Measurements from ENCODE around the gene TUB.

Gene TUB

DNA sequence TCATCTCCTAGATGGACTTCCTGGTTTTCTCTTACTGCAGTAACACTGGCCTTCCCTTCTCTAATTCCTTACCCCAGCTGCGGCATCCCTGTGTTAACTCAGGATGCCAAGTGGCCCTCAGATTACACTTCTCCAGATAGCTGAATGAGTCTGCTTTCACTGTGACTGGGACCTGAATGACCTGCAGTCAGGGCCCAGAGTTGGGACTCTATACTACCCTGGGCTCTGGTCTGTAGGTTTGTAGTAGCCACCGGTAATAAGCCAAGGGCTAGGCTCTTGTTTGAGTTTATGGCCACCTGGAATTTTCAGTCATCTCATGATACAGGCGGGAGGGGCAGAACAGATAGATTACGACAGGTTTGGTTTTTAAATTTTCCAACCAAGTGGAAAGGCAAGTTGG is 24.1 kb downstream of the TUB start:
- DNase-seq (ENCODE audit: low spot score) = no peak

DNA sequence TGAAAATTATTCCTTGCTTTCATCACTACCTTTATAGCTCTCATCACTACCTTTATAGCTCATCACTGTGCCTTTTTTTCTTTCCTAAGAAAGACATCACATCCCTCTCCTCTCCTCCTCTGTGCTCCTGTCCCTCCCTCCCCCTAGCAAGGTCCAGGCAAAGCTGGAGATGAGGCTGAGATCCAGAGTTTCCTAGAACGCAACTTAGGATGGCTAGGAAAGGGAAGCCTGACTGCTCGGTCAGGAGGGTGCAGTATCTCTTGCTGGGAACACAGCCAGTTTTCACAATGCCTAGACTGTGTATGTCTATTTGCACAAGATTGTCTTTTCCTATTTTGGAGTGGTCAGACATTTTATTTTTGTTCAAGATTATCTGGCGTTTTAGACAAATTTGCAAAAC is 24.7 kb downstream of the TUB start:
- no peak for DNase-seq (ENCODE audit: low spot score)

DNA sequence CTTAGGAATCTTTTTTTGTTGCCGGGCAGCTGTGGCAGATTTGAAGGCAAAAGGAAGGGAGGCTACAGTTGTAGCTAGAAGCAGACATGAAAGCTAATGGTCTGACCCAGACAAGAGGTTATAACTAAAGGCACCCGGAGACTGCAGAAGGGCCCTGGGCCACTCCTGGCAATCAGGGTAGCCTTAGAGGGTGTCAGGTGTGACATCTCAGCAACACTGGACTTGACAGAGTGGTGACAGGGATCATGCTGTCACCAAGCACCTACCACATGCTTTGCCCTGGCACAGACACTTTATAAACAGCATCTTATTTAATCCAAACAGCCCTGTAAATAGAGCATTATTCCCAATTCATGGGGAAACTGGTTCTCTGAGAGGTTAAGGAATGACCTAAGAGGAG is 25.7 kb downstream of the TUB start:
- no peak for DNase-seq (ENCODE audit: low spot score)

DNA sequence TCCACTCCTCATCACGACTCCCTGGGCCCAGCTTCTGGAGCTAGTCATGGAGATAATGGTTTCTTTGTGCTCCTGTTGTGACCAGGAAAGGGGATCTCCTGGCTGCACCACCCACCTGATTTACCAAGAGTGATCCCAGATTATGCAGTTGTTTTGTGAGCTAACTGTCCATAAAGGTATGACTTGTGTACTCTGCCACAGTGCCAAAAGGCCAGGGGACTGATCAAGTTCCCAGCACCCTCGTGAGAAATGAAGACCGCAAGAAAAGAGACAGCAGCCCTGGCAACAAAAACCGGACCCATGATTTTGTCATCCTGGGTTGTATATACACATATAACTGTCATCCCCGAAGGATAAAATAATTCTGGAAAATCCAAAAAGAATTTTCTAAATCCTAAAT is 26.6 kb downstream of the TUB start:
- DNase-seq (ENCODE audit: low spot score) = no peak

DNA sequence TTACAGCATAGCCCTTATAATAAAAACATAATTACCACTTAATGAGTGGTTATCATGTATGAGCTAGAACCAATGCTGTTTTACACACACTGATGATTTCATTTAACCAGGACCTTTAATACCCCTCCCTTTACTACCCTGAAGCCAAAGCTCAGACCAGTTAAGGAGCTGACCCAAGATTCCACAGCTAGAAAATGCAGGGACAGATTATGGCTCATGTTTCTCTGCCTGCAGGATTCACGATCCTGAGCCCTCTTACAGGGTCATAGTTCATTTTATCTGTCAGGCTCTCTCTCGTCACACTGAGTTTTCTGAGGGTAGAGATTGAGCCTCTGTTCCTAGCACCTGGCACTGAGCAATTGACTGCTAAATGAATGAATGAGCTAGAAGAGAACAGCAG is 27.4 kb downstream of the TUB start:
- DNase-seq (ENCODE audit: low spot score) = no peak

DNA sequence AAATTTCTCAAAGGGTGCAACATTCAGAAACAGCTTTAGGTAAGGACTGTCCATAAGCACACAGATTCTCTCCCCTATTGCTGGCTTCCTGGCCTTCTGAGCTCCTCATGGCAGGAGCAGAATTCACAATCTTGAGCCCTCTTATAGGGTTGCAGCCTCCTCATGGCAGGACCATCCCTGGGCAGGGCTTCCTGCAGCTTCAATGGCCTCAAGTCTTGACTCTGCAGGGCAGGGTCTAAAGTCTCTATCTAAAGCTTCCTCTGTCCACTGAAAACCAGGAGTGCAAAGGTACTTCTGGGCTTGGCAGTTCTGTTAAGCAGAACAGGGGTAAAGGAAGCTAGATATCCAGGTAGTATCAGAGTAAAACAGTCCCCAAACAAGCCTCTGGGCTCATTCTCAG is 28.7 kb downstream of the TUB start:
- DNase-seq (ENCODE audit: low spot score) = no peak

DNA sequence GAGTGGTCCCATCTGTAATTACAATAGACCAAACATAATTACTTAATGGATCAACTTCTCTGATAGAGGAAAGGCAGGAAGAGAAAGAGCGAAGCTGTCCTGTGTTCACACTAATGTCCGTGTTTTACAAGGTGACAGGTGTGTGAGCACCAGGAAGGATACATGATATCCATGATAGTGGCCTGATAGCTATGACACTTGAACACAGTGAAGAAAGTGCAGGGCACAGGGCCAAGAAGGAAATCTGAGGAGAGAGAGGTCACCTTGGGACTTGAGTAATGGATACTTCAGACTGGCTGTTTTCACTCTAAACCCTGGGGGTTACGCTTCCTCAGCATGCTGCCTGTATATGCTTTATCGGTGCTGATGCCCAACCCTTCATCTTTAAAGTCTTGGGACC is 29.4 kb downstream of the TUB start:
- no peak for DNase-seq (ENCODE audit: low spot score)

DNA sequence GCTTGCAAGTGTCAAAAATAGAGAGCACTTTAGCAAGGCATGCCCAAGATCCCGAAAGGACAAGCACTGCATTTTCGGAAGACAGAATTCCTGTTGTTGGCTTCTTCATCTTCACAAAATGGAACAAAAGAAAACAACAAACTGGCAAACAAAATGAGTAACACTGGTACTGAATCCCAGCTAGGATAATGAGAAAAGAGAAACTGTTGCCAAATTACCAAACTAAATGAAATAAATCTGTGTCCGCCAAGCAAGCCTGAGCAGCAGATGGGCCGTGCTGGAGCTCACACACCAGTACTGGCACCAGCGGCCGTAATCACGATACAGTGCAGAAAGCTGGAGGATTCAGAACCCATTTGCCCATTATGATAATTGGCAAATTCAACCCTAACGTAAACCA is 30.6 kb downstream of the TUB start:
- no peak for DNase-seq (ENCODE audit: low spot score)

DNA sequence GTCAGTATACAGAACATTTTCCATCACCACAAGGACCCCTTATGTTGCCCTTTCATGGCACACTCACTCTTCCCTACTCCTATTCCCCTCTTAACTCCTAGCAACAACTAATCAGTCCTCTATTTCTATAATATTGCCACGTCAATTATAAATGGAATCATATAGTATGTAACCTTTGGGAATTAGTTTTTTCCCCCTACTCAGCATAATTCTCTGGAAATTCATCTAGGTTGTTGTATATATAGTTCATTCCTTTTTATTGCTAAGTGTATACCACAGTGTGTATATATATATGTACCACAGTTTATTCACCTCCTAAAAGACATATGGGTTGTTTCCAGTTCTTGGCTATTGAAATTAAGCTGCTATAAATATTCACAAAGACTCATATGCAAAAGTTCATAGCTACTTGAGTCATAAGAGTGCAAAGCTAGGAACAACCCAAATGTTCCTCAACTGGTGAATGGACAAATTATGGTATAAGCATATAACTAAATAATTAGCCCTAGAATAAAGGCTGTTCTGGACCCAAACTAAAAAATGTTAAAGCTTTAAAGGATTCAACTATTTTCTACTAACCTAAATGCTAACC is 41.3 kb downstream of the TUB start:
- DNase-seq (ENCODE audit: low spot score) = no peak

DNA sequence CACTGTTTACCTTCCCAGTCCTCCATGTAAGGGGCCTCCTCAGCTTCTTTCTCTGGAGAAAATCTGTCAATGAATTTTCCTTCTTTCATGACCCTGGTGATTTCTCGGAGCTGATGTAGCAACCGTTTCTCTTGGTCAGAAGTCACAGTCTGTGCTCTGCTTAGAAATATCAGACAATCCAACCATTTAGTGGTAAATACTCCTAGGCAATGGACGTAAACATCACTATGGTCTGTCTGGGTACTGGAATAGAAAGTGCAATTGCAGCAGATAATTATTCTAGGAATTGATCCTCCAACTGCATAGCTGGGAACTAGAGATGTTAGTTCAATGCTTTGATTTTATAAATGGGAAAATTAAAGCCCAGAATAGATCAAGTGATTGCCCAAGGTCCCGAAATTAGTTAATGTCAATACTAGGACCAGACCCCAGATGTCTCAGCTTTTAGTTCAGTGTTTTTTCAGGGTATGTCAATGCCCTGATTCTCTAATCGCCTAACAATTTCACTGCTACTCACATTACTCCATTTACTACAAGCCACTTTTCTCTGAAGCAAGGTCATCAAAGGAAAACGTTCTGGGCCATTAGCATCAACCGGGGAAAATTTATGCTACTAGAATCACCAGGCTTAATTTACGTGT is 45.8 kb downstream of the TUB start:
- no peak for DNase-seq (ENCODE audit: low spot score)

DNA sequence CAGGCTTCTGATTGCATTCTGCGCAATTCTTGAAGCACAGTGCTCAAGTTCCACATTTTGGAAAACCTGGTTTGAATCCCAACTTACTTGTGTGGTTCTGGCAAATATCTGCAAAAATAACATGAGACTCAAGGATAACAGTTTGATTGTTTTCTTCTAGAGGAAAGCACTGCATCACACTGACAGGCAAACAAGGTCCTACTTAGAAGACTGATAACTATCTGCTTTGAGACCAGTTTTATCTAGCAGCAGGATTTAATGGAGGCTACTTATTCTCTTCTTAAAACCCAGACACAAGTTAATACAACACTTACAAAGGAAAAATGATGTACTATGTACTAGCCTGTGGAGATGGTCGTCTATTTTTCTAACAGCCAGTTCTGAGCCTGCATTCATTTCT is 46.4 kb downstream of the TUB start:
- DNase-seq (ENCODE audit: low spot score) = peak; percentile 13

DNA sequence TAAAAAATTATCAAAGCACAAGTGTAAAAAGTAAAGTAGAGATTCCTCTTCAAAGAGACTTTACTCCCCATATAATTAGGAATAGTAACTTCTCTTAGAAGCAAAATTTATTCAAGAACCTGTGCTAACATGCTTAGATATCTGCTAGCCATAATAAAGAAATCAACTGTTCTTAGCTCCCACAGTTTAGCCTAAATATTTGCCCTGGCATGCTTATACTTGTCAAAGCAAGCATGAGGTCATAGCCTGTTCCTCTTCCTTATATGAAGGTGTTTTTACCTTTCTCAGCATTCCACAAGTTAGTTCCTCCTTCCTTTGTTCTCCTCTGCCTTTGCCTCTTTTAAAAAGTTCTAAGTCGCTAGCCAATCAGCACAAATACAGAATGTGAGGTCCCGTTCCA is 57.5 kb downstream of the TUB start:
- no peak for DNase-seq (ENCODE audit: low spot score)

DNA sequence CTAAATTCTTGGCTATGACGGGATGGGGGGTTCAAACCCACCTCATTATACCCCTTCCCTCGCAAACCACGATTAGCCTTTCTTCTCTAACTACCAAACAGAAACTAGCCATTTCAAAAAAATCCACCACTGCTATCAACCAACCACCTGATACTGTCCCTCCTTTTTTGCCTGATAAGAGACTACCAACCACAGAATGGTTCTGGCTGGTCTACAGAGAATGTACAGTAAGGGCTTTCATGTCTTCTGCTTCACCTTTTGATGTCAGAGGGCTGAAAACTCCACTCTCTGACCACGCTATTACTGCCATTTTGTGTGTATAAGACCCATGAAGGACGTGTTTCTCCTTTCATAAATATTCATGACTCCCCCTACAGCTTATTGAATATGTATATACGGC is 68.7 kb downstream of the TUB start:
- DNase-seq (ENCODE audit: low spot score) = no peak
